Measurements from ENCODE around the gene FAM171A1. TPM values are rescaled to one million over a fixed set of nuclear protein-coding genes. Genes with fewer than 3 reads are reported as not detected.

Gene FAM171A1
- polyA plus RNA-seq, 1 donor (not counting 4 experiments of a cell fraction or from before 2014, with no cell fraction given) = 8.8 TPM

- H3K9me1 ChIP-seq (ENCODE audit: control insufficient read depth, extremely low read depth, insufficient read depth, low read length) = no peaks in the 10 kb centered on the region
- no peaks in the 10 kb centered on the region for H3K36me3 ChIP-seq (ENCODE audit: control insufficient read depth in 2 of 2, extremely low read depth in 1 of 2, insufficient read depth in 2 of 2, low read length in 2 of 2)
- no peaks in the 10 kb centered on the region for H3K9me3 ChIP-seq (ENCODE audit: control insufficient read depth, low read depth, low read length)
- H3K27me3 ChIP-seq (ENCODE audit: control insufficient read depth, extremely low read depth, insufficient read depth, low read length) = no peaks in the 10 kb centered on the region
- DNase-seq (ENCODE audit: low read depth, low spot score) (no peak), FAIRE-seq (no peak)
- H3K79me2 ChIP-seq (ENCODE audit: control insufficient read depth, insufficient read depth, low read length) = peaks cover 4% of the 10 kb centered on the region
- H3K4me1 ChIP-seq (ENCODE audit: control insufficient read depth, extremely low read depth, insufficient read depth, low read length) = no peaks in the 10 kb centered on the region
- dilution Hi-C loops (cut with MboI; ENCODE audit: extremely low pct_ligation_motif_present, low sequenced_read_pairs) = no loop called here
- no peak for TF ChIP-seq CTCF (optimal IDR thresholded peaks at IDR 0.05 in 1 of 3, IDR thresholded peaks at IDR 0.05 in 1 of 3, conservative IDR thresholded peaks at IDR 0.05 in 1 of 3; ENCODE audit: extremely low read depth in 1 of 3, insufficient read depth in 2 of 3, low read length in 3 of 3)
- no peak overlapping the region for H3K9ac ChIP-seq (ENCODE audit: control insufficient read depth, extremely low read depth, insufficient read depth, low read length)
- no peaks in the 10 kb centered on the region for H4K20me1 ChIP-seq (ENCODE audit: control insufficient read depth, extremely low read depth, insufficient read depth, low read length)
- H2AFZ ChIP-seq (ENCODE audit: control insufficient read depth, low read length) = no peak overlapping the region
- H3K4me2 ChIP-seq (ENCODE audit: control insufficient read depth, extremely low read depth, insufficient read depth, low read depth, low read length) = no peak overlapping the region
- H3K27ac ChIP-seq (ENCODE audit: control insufficient read depth, insufficient read depth, low read length) = no peak overlapping the region
- H3K4me3 ChIP-seq (ENCODE audit: control insufficient read depth in 2 of 3, extremely low read depth in 1 of 3, insufficient read depth in 2 of 3, low read depth in 1 of 3, low read length in 3 of 3) = no peak overlapping the region
Observed at GRCh38 chr10:15352836-15353235, 18.3 kb downstream of the FAM171A1 start.

- FAIRE-seq = no peak
- dilution Hi-C loops (cut with MboI; ENCODE audit: extremely low pct_ligation_motif_present, low sequenced_read_pairs) = no loop called here
- no peaks in the 10 kb centered on the region for H3K27me3 ChIP-seq (ENCODE audit: control insufficient read depth, extremely low read depth, insufficient read depth, low read length)
Observed at GRCh38 chr10:15352201-15352600, 18.9 kb downstream of the FAM171A1 start.

More at GRCh38 chr10:15352201-15352600, 18.9 kb downstream of the FAM171A1 start:
- Histone ChIP-seq H3K4me2 (ENCODE audit: control insufficient read depth, extremely low read depth, insufficient read depth, low read depth, low read length) (no peak overlapping the region), H3K27ac (ENCODE audit: control insufficient read depth, insufficient read depth, low read length) (no peak overlapping the region), H2AFZ (ENCODE audit: control insufficient read depth, low read length) (no peak overlapping the region), H3K9me3 (ENCODE audit: control insufficient read depth, low read depth, low read length) (no peaks in the 10 kb centered on the region), H3K4me3 (ENCODE audit: control insufficient read depth in 2 of 3, extremely low read depth in 1 of 3, insufficient read depth in 2 of 3, low read depth in 1 of 3, low read length in 3 of 3) (no peak overlapping the region), H3K36me3 (ENCODE audit: control insufficient read depth in 2 of 2, extremely low read depth in 1 of 2, insufficient read depth in 2 of 2, low read length in 2 of 2) (no peaks in the 10 kb centered on the region), H4K20me1 (ENCODE audit: control insufficient read depth, extremely low read depth, insufficient read depth, low read length) (no peaks in the 10 kb centered on the region), H3K4me1 (ENCODE audit: control insufficient read depth, extremely low read depth, insufficient read depth, low read length) (no peaks in the 10 kb centered on the region), H3K79me2 (ENCODE audit: control insufficient read depth, insufficient read depth, low read length) (peaks cover 4% of the 10 kb centered on the region), H3K9me1 (ENCODE audit: control insufficient read depth, extremely low read depth, insufficient read depth, low read length) (no peaks in the 10 kb centered on the region), H3K9ac (ENCODE audit: control insufficient read depth, extremely low read depth, insufficient read depth, low read length) (no peak overlapping the region)
- TF ChIP-seq EZH2 (IDR thresholded peaks at IDR 0.05; ENCODE audit: low read length) (no peak), CTCF (optimal IDR thresholded peaks at IDR 0.05 in 1 of 3, IDR thresholded peaks at IDR 0.05 in 1 of 3, conservative IDR thresholded peaks at IDR 0.05 in 1 of 3; ENCODE audit: extremely low read depth in 1 of 3, insufficient read depth in 2 of 3, low read length in 3 of 3) (no peak)
- DNase-seq (ENCODE audit: low read depth, low spot score) = no peak
